ENCODE measurements around the gene ATAD1. TPM values are rescaled to one million over a fixed set of nuclear protein-coding genes. Genes with fewer than 3 reads are reported as not detected.
"Not testable (repeated sequence)": the region's sequence is repeated elsewhere in the genome, so short reads cannot be mapped to it uniquely, and the experiment has no call there.

The ATAD1 gene
- polyA plus RNA-seq, 12 donors = 21.9 to 35.9 (median 31.3) TPM; not detected in 1

GRCh38 chr10:87850742-87851205 lies 32.7 kb upstream of the ATAD1 start:
- DNase-seq = peak; percentile 52

- DNase-seq = no peak
Observed at GRCh38 chr10:87849001-87849400, 31.0 kb upstream of the ATAD1 start.

- no peak for DNase-seq
Observed at GRCh38 chr10:87847550-87847949, 29.5 kb upstream of the ATAD1 start.

GRCh38 chr10:87846711-87847110 lies 28.7 kb upstream of the ATAD1 start:
- DNase-seq = not testable (repeated sequence)

GRCh38 chr10:87846023-87846422 lies 28.0 kb upstream of the ATAD1 start:
- DNase-seq = no peak

- no peak for DNase-seq
Observed at GRCh38 chr10:87845624-87845998, 27.6 kb upstream of the ATAD1 start.

- no peak for DNase-seq
Observed at GRCh38 chr10:87844837-87845623, 27.0 kb upstream of the ATAD1 start.

- DNase-seq = no peak
Observed at GRCh38 chr10:87843714-87844113, 25.7 kb upstream of the ATAD1 start.

GRCh38 chr10:87842776-87843497 lies 24.9 kb upstream of the ATAD1 start:
- DNase-seq = no peak

GRCh38 chr10:87842220-87842641 lies 24.2 kb upstream of the ATAD1 start:
- no peak for DNase-seq

- DNase-seq = no peak
Observed at GRCh38 chr10:87841186-87841585, 23.2 kb upstream of the ATAD1 start.

- no peak for DNase-seq
Observed at GRCh38 chr10:87838650-87839049, 20.6 kb upstream of the ATAD1 start.

- DNase-seq = no peak
Observed at GRCh38 chr10:87837445-87837844, 19.4 kb upstream of the ATAD1 start.

GRCh38 chr10:87836098-87836497 lies 18.1 kb upstream of the ATAD1 start:
- no peak for DNase-seq

GRCh38 chr10:87829986-87830729 lies 12.1 kb upstream of the ATAD1 start:
- DNase-seq = no peak

GRCh38 chr10:87829051-87829450 lies 11.0 kb upstream of the ATAD1 start:
- DNase-seq = not testable (repeated sequence)

- no peak for DNase-seq
Observed at GRCh38 chr10:87827681-87828080, 9.7 kb upstream of the ATAD1 start.

GRCh38 chr10:87826653-87827052 lies 8.6 kb upstream of the ATAD1 start:
- DNase-seq = no peak

GRCh38 chr10:87819289-87819585 lies 1.2 kb upstream of the ATAD1 start:
- no peak for DNase-seq

GRCh38 chr10:87818505-87819288 lies 671 bp upstream of the ATAD1 start:
- peak; percentile 12 for DNase-seq

GRCh38 chr10:87816898-87817608 lies 973 bp downstream of the ATAD1 start:
- DNase-seq = no peak
